HG03064 (cell line): ENCODE measurements around the gene OR6C76.
"Not testable (repeated sequence)": the region's sequence is repeated elsewhere in the genome, so short reads cannot be mapped to it uniquely, and the experiment has no call there.

Experiments used
- ATAC-seq: cut with Tn5 transposase; IDR thresholded peaks from one replicate; pipeline ENCODE4 v1.9.1; 2021; ENCODE audit warnings: low read depth; ENCODE audit not compliant: unreplicated experiment

OR6C76 gene

GRCh38 chr12:55425954-55426353, at the start of gene OR6C76:
OR6C76 (plus strand) TSS chr12:55426254; CDS start chr12:55426254, 0 bp downstream.
- no peak for ATAC-seq

GRCh38 chr12:55385891-55386290, 40.2 kb upstream of the OR6C76 start:
- ATAC-seq: no peak

DNA sequence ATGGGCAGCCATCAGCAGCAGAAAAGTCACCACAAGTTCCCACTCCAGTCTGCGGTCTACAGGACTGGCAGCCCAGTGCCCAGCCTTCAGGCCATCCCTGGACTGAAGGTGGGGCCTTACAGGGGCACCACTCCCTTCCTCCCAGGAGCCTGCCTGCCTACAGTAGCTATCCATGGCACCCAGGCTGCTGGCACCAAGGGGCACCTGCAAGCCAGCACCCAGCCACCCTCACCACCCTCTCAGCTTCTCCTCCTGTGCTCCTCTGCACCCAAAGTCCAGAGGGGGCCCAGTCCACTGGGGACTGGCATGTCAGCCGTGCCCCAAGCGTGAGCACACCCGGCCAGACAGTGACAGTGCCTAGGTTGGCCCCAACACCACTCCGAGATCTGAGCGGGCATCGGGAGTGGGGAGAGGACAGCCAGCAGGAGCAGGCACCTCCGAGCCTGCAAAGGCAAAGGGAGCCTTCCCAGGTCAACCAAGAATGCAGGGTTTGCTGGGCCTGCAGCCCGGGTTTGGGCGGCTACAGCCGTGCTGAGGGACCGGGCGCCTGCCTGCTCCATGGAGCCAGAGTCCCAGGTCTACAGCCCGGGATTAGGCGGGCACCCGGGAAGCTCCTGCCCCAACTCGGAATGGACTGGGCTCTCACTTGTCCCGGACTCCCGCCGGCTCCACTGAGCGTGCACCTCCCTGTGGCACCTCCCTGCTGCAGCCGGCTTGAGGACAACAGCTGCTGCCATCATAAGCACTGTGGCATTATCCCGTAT, 33.8 kb upstream of the OR6C76 start:
- ATAC-seq: no peak

- ATAC-seq: no peak
These were observed 29.7 kb upstream of the OR6C76 start for GRCh38 chr12:55396326-55396725.

DNA sequence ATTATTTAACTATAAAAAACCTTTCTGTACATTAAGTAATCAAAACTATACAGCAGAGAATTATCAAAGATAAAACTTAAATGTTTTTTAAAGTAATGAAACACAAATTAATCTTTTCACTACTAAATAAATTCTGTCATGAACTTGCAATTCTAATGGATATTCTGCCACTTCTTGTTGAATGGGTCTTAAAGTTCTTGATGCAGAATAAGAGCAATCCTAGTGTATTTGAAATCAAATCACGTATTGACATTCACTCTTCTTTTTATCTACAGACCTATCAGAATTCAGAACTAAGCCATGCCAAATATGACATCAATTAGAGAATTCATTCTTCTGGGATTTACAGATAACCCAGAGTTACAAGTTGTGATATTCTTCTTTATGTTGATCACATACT, 25.8 kb upstream of the OR6C76 start, which contains the start of gene OR6C65:
OR6C65 (plus strand) TSS at position 301 of the 400 bp plus-strand sequence; CDS start at position 301, 0 bp downstream.
- ATAC-seq: no peak

GRCh38 chr12:55407866-55408265, 18.2 kb upstream of the OR6C76 start:
- ATAC-seq: no peak

DNA sequence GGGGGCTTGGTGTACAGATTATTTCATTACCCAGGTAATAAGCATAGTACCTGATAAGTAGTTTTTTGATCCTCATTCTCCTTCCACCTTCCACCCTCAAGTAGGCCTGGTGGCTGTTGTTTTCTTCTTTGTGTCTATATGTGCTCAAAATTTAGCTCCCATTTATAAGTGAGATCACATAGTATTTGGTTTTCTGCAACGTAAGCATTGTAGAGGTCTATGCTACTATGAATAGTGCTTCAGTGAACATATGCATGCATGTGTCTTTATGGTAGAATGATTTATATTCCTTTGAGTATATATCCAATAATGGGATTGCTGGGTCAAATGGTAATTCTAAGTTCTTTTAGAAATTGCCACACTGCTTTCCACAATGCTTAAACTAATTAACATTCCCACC, 16.9 kb upstream of the OR6C76 start:
- ATAC-seq: not testable (repeated sequence)

GRCh38 chr12:55412138-55412537, 13.9 kb upstream of the OR6C76 start:
- ATAC-seq: not testable (repeated sequence)

DNA sequence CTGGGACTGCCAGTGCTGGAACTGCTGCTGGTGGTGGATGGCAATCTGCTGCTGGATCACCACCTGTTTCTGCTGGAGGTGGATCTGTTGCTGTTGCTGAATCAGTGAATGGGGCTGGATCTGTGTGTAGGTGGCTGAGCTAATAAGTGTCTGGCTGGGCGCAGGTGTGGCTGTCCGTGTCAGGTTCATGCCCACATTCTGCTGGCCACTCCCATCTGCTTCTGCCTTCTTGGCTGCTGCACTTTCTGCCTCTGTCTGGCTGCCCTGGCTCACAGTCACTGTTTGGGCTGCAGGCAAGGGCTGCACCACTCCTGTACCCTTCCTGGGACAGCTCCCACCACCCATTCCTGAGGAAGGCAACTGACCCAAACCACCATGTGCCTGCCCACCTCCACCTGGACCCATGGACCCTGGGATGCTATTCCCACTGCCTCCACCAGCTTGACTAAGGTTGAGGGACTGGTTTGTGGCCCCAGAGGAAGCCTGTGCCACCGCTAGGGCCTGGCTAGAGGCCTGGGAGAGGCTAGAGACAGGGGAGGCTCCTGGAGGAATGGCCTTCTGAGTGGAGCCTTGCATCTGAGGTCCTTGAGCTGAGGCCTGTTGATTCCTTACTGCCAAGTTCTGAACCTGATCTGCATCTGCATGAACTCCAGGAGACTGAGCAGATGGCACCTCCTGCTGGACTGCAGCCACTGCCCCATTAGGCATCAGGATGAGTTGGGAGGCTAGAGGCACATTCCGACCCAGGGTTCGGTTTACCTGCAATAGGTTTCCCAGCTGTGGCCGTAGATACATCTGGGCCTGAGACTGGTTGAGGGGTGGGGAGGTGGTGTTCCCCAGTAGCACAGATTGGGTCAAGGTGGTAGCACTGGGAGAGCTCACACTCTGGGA, 12.3 kb upstream of the OR6C76 start:
- ATAC-seq: not testable (repeated sequence)

GRCh38 chr12:55414396-55414823, 11.6 kb upstream of the OR6C76 start:
- ATAC-seq: not testable (repeated sequence)

DNA sequence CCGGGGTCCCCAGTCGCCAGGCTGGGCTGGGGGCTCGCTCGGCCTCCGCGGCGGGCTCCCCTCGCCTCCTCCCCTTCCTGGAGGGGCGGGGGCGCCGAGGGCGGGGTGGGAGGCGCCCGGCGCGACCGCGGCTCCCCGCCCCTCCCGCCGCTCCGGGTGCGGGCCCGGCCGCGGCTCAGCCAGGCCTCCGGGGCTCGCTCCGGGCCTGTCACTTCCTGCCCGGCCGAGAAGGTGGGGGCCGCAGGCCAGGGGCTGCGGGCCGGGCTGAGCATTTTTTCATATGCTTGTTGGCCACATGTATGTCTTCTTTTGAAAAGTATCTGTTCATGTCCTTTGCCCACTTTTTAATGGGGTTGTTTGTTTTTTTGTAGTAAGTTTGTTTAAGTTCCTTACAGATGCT, 11.2 kb upstream of the OR6C76 start:
- not testable (repeated sequence) for ATAC-seq

GRCh38 chr12:55416961-55417360, 9.1 kb upstream of the OR6C76 start:
- ATAC-seq: no peak

GRCh38 chr12:55420307-55420962, 5.6 kb upstream of the OR6C76 start:
- ATAC-seq: no peak

- no peak for ATAC-seq
These were observed 2.5 kb downstream of the OR6C76 start for GRCh38 chr12:55428331-55429243.

- ATAC-seq: not testable (repeated sequence)
These were observed 15.2 kb downstream of the OR6C76 start for GRCh38 chr12:55441233-55441632.

- ATAC-seq: no peak
These were observed 17.7 kb downstream of the OR6C76 start, which contains the start of gene OR6C2 for GRCh38 chr12:55443776-55444175. OR6C2 (plus strand) TSS chr12:55444076; CDS start chr12:55452214, 8,138 bp downstream.

DNA sequence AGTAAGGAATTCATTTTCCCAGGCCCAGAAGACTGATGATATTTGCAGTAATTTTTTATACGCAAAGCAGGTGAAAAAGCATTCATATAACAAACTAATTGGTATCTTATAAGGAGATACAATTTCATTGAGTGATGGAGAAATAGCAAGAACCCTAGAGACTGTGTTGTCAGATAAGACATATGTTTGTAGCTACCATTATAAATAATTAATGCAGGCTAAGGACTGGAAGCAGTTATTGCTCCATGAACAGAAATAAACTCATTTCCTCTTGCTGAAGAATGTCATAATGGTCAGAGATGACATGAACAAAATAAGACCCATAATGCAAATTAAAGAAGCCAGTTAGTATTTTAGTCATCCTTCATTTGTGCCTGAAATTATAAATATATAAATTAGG, 19.3 kb downstream of the OR6C76 start:
- no peak for ATAC-seq

GRCh38 chr12:55446326-55446725, 20.3 kb downstream of the OR6C76 start:
- ATAC-seq: no peak

GRCh38 chr12:55448825-55449224, 22.8 kb downstream of the OR6C76 start:
- ATAC-seq: no peak

DNA sequence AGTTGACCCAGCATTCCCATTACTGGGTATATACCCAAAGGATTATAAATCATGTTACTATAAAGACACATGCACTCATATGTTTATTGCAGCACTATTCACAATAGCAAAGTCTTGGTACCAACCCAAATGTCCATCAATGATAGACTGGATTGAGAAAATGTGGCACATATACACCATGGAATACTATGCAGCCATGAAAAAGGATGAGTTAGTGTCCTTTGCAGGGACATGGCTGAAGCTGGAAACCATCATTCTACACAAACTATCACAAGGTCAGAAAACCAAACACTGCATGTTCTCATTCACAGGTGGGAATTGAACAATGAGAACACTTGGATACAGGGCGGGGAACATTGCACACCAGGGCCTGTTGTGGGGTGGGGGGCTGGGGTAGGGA, 38.9 kb downstream of the OR6C76 start:
- not testable (repeated sequence) for ATAC-seq
